GM23248 (cell line): ENCODE results near the gene SCGB1A1.

Experiments
- EZH2 ChIP-seq: fragments of 200-600 bp; sonication (generic); IDR thresholded peaks from 2 replicates; pipeline ENCODE4 v1.6.1; 2018; ENCODE audit warnings: antibody characterized with exemption, mild to moderate bottlenecking; ENCODE audit not compliant: insufficient read depth, poor library complexity, severe bottlenecking
- EZH2phosphoT487 ChIP-seq: fragments of 200-600 bp; sonication (generic); IDR thresholded peaks from 2 replicates; pipeline ENCODE4 v1.6.1; 2018; ENCODE audit warnings: antibody characterized with exemption, moderate library complexity, mild to moderate bottlenecking, low read depth; ENCODE audit not compliant: insufficient read depth

GRCh38 chr11:62418733-62419132 lies at the start of gene SCGB1A1:
- TF ChIP-seq EZH2 (no peak), EZH2phosphoT487 (no peak)
